ENCODE results near the gene MYL4.
A peak's percentile ranks its signal among the peaks of the same experiment; 100 is the strongest.

Gene MYL4

GRCh38 chr17:47252766-47253512 lies 43.8 kb downstream of the MYL4 start:
- TF ChIP-seq ZFX (IDR thresholded peaks at IDR 0.05) (no peak), CTCF (conservative IDR thresholded peaks at IDR 0.05) (no peak)
- H3K27ac ChIP-seq: no peak overlapping the region

GRCh38 chr17:47253541-47254402 lies 44.6 kb downstream of the MYL4 start, which contains the start of gene ITGB3:
Gene ITGB3, plus strand, starts transcription at chr17:47253827. Its CDS starts 35 bp downstream, at chr17:47253862.
- peak; percentile 66 for TF ChIP-seq CTCF (conservative IDR thresholded peaks at IDR 0.05)
- TF ChIP-seq ZFX (IDR thresholded peaks at IDR 0.05): no peak
- no peak within 1 kb of the TSS for H3K27ac ChIP-seq

- no peak overlapping the region for H3K27ac ChIP-seq
- TF ChIP-seq ZFX (IDR thresholded peaks at IDR 0.05) (no peak), CTCF (conservative IDR thresholded peaks at IDR 0.05) (no peak)
These were observed 45.3 kb downstream of the MYL4 start for GRCh38 chr17:47254403-47254943.

- no peak overlapping the region for H3K27ac ChIP-seq
- TF ChIP-seq ZFX (IDR thresholded peaks at IDR 0.05) (no peak), CTCF (conservative IDR thresholded peaks at IDR 0.05) (no peak)
These were observed 48.6 kb downstream of the MYL4 start for GRCh38 chr17:47257651-47258339.

- no peak overlapping the region for H3K27ac ChIP-seq
- TF ChIP-seq ZFX (IDR thresholded peaks at IDR 0.05) (no peak), CTCF (conservative IDR thresholded peaks at IDR 0.05) (no peak)
These were observed 53.4 kb downstream of the MYL4 start for GRCh38 chr17:47262586-47262985.

GRCh38 chr17:47264166-47264565 lies 55.0 kb downstream of the MYL4 start:
- no peak overlapping the region for H3K27ac ChIP-seq
- TF ChIP-seq CTCF (conservative IDR thresholded peaks at IDR 0.05) (no peak), ZFX (IDR thresholded peaks at IDR 0.05) (no peak)
